Cerebellar nuclear complex (tissue), 1 donor: Measurements from ENCODE around the gene INPP5J.
A peak's percentile ranks its signal among the peaks of the same experiment; 100 is the strongest.
"Not testable (repeated sequence)": the region's sequence is repeated elsewhere in the genome, so short reads cannot be mapped to it uniquely, and the experiment has no call there.

ENCODE experiments used
- DNase-seq, 2 experiments: peaks; one replicate each; lab custom pipeline; 2025; lab: John Stamatoyannopoulos, UW

INPP5J gene

DNA sequence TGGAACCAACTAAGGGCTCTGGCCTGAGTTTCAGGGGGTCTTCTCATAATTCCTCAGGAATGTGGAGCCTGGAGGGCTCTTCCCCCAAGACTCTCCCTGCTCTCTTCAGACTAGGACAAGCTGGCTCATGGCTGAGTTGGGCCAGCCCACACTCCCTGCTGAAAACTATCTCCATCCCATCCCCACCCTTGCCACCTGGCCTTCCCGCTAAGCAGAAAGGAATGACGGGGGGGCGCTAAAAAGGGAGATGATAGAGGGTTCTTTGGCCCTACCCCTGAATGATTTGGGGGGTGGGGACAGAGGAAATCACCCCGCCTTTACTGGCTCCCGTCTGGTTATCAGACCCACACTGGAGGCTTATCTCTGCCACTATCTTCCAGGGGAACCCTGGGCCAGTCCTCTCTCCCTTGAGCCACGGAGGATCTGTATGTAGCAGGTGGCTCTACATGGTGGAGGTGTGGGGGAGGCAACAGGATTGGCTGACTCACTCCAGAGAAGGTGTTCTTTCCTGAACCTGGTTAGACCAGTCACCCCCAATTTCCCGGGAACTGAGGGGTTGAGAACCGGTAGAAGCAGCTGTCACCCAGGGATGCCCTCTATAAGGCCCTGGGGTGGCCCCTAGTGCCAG is 35.9 kb upstream of the INPP5J start:
- no peak for DNase-seq

DNA sequence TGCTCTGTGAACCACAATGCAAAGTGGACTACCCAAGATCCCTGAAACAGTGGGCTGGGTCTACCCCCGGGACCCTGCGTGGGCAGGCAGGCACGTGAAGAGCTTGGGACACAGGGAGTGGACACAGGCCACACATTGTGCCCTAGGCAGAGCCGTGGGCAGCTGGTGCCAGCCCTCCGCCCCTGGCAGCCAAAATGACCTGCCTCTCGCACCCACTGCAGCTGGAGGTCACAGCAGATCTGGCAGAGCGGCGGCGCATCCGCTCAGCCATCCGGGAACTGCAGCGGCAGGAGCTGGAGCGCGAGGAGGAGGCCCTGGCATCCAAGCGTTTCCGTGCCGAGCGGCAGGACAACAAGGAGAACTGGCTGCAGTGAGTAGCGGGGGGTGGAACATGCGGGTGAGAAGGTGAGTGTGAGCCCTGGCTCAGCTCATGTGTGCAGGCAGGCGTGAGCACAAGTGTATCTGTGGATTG is 35.0 kb upstream of the INPP5J start:
- DNase-seq, result no peak

DNA sequence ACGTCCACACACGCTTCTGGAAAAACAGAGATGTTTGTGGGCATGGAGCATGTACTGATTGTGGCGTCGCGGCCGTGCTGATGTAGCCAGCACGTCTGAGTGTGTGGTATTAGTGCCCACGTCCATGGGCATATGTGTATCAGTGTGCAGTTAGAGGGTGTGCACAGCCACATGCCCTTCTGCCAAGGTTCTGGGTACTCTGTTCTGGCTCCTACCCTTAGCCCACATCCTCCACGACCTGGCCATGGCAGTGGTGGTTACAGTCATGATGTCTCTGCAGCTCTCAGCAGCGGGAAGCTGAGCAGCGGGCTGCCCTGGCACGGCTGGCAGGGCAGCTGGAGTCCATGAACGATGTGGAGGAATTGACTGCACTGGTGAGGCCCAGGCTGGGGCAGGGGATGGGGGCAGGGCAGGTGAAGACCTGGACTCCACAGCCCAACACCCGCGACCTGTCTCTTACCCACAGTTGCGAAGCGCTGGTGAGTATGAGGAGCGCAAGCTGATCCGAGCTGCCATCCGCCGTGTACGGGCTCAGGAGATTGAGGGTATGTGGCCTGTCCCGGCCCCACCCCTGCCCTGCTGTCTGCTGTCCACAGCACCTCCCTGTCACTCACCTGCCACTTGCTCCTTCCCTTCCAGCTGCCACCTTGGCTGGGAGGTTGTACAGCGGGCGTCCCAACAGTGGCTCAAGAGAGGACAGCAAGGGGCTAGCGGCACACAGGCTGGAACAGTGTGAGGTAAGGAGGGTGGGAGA is 34.4 kb upstream of the INPP5J start:
- no peak for DNase-seq

DNA sequence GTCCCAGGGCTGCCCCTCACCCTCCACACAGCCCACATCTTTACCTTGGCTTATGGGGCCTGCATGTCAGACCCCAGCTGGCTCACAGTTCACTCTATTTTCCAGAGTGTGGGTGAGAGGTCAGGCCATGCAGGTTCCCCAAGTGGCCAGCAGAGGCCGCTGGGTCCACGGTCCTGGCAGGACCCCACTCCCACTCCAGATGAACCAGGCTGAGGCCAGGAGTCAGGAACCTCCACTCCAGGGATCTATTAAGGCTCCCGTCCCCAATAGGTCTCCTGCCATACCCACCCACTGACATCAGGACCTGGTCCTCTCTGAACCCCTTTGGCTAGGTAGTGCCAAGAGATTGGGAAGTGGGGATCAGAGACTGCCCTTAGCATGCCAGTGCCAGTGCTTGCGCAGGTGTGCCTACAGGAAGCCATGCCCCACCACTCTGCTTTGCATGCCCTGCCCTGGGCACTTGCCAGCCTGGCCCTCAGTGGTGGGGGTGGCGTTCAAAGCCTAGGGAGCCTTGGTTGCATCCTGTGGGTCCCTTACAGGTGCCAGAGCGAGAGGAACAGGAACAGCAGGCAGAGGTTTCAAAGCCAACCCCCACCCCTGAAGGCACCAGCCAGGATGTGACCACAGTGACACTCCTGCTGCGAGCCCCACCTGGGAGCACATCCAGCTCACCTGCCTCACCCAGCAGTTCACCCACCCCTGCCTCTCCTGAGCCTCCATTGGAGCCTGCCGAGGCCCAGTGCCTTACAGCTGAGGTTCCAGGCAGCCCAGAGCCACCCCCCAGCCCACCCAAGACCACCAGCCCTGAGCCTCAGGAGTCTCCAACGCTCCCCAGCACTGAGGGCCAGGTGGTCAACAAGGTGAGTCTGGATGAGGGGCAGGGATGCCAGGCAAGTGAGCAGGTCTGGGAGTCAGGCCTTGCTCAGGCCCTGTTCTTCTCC is 33.3 kb upstream of the INPP5J start:
- no peak for DNase-seq

DNA sequence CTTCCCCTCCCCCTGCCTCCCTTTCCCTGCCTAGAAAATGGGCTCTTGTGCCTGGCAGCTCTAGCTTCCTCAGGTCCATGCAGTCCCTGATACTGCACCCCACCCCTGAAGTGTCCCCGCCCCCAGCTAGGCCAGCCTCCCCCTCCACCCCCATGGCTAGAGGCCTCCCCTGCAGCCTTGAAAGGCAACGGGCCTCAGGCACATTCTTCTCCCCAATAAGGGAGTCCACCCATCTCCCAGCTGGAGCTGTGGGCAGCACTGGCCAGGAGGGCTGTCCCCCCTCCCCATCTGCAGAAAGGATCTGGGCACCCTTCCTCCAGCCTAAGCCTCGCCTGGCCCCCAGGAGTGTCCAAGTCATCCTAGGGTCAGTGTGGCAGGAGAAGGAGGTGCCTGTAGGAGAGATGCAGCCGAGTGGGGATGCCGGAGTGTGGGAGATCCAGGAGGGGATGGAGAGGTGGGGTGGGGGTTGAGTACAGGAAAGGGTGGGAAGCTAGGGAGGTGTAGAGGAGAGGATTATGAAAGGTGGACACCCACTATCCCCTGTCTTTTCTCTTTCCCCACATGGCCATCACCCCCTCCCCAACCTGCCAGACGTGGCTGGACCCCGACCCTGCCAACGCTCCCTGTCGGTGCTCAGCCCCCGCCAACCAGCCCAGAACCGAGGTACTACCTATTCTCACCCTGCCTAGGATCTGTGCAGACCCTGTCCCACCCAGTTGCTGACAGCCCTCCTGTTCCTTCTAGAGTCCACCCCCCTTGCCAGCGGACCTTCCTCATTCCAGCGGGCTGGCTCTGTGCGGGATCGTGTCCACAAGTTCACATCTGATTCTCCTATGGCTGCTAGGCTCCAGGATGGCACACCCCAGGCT is 32.3 kb upstream of the INPP5J start:
- DNase-seq, result no peak

DNA sequence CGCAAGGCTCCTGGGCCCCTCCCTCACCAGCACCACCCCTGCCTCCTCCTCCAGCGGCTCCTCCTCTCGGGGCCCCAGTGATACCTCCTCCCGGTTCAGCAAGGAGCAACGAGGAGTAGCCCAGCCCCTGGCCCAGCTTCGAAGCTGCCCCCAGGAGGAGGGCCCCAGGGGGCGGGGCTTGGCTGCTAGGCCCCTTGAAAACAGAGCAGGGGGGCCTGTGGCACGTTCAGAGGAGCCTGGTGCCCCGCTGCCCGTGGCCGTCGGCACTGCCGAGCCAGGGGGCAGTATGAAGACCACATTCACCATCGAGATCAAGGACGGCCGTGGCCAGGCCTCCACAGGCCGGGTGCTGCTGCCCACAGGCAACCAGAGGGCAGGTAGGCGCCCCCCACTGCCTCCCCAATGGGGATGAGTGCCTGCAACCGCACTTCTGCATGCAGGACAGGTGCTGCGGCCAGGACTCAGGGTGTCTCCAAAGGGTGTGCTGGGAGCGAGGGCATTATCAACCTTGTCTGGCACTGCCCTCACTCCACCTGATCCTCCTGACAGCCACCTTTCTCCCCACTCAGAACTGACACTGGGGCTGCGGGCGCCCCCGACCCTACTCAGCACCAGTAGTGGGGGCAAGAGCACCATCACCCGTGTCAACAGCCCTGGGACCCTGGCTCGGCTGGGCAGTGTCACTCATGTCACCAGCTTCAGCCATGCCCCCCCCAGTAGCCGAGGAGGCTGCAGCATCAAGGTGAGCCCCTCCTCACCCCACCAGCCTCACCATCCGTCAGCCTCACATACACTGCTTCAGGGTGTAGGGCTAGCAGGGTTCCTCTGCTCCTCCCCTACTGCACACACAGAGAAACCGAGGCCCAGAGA is 31.4 kb upstream of the INPP5J start:
- no peak for DNase-seq

DNA sequence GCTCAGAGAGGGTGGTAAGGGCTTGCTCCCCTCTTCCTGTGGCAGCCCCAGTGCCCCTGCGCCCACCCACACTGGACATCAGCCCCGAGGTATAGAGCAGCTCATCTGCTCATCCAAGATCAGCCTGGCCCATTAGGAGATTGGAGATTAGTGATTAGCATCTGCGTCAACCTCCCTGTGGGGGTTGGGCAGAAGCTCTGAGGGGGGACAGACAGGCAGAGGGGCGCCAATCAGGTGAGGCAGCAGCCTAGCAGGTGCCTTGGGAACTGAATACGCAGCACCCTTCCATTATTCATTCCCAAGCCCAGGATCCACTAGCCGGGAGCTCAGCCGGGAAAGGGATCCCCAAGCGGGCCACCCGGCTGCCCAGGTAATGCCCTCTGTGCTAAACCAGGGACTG is 30.6 kb upstream of the INPP5J start:
- DNase-seq, result no peak

DNA sequence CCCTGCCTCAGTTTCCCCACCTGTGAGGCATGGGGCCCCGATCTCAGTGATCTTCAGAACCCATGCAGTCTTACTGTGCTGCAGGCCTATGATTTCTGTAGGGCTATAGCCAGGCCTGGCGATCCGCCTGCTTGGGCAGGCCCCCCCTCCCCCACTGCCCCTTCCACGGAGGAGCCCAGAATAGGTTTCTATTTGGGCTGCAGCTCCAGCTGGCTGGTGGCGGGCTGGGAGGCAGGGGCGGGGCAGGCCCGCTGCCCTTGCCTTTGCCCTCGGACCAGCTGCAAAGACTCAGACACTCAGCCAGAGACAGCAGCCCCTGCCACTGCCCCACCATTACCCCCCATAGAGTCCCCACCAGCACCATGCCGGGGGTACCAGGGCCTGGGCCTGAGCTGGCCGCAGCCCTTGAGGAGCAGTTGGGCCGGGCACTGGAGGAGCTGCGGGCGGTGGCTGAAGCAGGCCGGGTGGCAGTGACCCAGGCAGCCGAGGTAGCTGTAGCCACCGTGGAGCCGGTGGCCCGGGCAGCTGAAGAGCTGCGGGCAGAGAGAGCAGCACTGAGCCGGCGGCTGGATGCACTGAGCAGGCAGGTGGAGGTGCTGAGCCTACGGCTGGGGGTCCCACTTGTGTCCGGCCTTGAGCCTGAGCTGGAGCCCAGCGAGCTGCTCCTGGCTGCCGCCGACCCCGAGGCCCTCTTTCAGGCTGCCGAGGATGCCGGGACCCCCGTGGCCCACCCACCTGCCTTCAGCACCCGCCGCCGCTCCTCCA is 29.5 kb upstream of the INPP5J start:
- peak in 1 of 2 experiments; percentile 17 for DNase-seq

DNA sequence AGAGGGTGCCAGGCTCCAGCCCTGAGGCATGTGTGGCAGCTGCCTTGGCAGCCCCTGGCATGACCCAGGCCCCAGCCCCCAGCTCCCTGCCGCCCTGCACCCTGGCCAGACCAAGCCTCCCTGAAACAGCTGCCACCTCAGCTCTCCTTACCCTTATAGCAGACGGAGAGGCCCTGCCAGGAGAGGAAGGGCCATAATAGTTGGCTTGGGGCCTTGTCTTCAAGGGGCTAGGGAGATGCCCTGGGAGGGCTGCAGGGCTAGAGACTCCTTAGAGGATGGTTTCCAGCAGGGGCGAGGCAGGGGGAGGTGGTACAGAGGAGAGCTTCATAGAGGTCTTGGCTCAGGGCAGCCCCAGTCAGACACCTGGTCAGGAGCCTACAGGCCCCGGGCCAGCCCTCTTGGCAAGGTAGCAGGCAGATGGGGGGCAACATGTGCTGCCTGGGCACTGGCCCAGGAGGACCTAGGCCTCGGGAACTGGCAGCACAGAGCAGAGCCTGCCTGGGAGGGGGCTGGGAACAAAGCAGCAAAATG is 28.7 kb upstream of the INPP5J start:
- peak; percentile 44 to 75 for DNase-seq

DNA sequence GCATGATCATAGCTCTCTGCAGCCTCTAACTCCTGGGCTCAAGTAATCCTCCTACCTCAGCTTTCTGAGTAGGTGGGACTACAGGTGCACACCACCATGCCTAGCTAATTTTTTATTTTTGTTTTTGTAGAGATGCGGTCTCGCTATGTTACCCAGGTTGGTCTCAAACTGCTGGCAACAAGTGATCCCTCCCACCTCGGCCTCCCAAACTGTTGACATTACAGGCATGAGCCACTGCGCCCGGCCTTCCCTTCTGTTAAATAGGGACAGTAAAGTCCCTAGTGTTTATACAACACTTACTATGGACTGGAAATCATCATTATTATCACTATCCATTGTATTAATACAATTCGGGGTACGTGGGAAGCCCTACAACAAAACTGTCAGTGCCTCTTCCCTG is 28.0 kb upstream of the INPP5J start:
- DNase-seq, result no peak

DNA sequence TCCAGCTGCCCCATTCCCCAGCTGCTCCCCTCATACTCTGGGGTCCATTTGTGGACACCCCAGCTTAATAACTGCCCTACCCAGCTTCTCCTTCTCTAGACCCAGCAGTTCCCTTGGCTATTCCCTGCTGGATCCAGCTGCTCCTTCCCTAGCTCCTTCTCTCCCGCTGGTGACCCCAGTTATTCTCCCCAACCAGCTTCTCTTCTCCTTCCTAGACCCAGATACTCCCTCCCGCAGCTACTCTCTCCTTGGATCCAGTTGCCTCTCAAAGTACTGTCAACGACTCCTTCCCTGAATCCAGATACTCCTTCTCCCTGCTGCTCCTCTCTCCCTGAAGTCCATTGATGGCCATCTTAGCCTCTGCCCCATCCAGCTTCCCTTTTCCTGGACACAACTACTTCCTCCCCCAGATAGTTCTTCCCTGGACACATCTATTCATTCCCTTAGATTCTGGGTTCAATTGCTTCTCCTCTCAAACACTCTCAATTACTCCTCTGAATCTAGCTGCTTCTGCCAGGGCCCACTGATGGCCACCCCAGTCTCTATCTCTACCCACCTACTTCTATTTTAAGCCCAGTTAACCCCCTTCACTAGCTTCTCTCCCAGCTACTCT is 27.0 kb upstream of the INPP5J start:
- no peak for DNase-seq

DNA sequence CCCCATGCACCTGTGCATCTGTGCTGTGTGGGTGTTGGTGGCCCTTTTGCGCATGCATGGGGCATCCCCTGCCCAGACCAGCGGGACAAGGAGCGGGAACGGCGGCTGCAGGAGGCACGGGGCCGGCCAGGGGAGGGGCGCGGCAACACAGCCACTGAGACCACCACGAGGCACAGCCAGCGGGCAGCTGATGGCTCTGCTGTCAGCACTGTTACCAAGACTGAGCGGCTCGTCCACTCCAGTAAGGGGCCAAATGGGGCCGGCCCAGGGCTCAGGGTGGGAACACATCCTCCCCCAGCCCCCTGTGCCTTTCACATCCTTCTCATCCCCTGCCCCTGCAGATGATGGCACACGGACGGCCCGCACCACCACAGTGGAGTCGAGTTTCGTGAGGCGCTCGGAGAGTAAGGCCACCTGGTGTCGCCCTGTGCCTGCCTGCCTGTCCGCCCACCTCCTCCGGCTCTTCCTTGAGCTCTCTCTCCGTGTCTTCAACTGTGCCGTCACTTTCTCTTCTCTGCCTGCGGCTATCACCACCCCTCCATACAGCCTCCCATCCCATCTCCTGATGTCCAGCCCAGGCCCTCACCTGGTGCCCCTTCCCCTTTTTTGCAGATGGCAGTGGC is 26.0 kb upstream of the INPP5J start:
- no peak for DNase-seq

DNA sequence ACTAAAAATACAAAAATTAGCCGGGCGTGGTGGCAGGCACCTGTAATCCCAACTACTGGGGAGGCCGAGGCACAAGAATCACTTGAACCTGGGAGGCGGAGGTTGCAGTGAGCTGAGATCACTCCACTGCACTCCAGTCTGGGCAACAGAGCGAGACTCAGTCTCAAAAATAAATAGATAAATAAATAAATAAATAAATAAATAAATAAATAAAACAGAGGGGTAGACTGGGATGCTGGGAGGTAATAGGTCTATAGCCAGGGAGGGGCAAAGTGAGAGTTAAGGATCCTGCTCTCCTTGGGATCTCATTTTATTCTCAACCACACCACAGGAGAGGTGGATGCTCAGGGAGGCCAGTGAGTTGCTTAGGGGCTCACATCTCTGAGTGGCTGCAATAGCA is 25.2 kb upstream of the INPP5J start:
- not testable (repeated sequence) for DNase-seq

DNA sequence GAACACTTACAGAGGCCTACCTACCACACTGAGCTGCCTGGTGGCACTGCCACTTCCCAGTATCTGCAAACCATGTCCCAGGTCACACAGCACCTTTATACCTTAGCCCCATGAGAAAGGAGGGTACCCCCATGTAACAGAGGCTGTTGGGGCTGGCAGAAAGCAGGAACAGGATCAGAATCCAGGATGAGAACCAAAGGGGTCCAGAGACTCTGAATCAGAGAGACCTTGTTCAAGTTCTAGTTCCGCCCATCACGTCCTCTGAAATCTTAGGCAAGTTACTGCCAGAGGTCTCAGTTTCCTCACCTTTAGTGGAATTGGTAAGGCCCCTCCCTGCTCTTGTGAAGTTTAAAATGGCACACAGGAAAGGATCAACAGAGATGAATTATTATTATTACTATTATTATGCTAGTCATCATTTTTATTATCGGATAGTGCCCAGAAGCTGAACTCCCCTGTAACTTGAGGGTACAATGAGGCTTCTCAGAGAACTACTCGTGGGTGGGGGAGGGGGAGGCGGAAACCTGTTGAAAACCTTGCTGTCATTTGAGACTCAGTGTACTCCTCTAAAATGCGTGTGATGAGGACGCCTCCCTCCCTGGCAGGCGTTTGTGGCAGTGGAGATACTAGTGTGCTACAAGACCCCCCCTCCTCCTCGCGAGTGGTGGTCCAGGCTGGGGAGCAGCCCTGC is 24.7 kb upstream of the INPP5J start:
- DNase-seq, result no peak

DNA sequence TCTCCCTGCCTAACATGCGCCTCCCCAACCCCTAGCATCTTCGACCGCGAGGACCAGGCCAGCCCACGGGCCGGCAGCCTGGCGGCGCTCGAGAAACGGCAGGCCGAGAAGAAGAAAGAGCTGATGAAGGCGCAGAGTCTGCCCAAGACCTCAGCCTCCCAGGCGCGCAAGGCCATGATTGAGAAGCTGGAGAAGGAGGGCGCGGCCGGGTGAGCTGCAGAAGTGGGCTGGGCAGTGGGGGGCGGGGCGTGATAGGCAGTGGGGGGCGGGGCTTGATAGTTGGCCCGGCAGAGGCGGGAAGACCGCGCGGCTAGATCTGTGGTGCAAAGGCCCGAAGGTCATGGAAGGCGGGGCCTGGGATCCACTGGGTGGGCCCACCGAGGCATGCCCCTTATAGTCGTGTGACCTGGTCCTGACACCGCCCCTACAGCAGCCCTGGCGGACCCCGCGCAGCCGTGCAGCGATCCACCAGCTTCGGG is 24.1 kb upstream of the INPP5J start:
- DNase-seq, result no peak

DNA sequence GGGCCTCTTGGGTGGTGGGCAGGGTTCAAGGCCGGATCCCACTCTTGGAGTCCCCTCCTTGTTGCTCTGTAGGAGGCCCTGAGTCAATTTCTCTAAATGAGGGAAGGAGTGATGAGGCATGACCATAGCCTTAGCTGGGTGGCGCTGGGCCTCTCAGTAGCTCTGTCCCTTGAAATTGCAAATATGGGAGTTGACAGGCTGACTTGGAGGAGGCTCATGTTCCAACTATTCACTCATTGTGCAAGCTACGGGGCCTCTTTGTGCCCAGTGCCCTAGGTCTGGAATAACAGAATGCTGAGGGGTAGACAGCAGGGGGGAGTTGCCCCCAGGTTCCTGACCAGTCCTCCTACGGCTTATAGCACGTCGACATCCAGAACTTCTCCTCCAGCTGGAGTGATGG is 23.4 kb upstream of the INPP5J start:
- no peak for DNase-seq

DNA sequence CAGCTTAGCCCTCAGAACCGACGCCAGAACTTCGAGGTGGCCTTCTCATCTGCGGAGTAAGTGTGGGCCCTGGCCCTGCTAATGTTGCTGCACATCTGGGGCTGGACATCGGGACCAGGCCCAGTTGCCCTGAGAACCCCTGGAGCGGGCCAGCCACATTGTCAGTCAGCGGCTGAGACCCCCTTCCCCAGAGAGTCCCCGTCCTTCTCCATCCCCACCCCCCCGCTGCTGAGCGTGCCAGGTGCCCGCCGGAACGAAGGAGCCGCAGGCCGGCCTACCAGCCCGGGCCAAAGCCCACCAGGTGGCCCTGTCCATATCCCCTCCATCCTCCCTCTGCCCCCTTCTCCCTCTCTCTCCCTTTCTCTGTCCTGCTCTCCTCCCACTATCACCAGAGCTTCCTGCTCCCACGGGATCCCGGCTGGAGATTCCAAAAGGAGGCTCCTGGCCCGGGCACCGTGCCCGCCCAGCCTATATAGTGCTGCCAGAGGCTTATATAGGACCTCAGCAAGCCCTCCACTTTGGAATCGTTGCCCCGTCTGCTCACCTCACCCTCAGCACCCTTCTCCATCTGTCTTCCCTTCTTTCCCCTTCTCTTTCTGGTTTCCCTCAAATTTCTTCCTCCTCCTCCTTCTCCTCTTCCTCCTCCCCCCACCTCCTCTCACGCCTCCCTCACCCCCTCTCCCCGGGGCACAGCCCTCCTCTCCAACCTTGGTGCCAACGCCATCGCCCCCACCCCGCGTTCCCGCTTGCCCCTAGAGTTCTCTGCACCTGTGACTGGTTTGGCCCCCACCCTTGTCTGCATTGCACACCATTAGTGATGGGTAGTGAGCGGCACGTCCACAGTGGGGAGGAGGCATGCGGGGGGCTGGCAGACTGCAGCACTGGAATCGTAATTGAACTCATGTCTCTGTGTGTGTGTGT is 22.7 kb upstream of the INPP5J start:
- no peak for DNase-seq
